Measurements from ENCODE around the gene CDC40. TPM values are rescaled to one million over a fixed set of nuclear protein-coding genes. Genes with fewer than 3 reads are reported as not detected.

The CDC40 gene
- 10 to 100 TPM; 27.4 to 32.0 (median 28.8) TPM for total RNA-seq

- H3K4me1 ChIP-seq: peaks cover 13 to 16% of the 10 kb centered on the region in 2 donors
- intact Hi-C loops (cut with DNase I): loop anchor here (10.0 kb wide), 1 partner anchor 486 kb away; the partner anchor contains the start of genes AK9 and FIG4
- DNase-seq: peak; percentile 54
- TF ChIP-seq CTCF (IDR thresholded peaks at IDR 0.05): no peak
- TF ChIP-seq POLR2A (IDR thresholded peaks at IDR 0.05): peak in 1 of 2 donors; percentile 63
- peak within 1 kb of the TSS; percentile 30 to 85 (median 74) for H3K4me3 ChIP-seq (replicated peaks in 1 of 3)
- peak within 1 kb of the TSS; percentile 55 to 78 (median 73) for H3K27ac ChIP-seq
- H3K36me3 ChIP-seq: no peaks in the 10 kb centered on the region
- WGBS, 2 donors: 0 to 1% methylated on average over 18 to 28 of the region's 28 CpGs
- H3K27me3 ChIP-seq: no peaks in the 10 kb centered on the region
- H3K9me3 ChIP-seq: no peaks in the 10 kb centered on the region
These were observed at the start of gene CDC40 for GRCh38 chr6:110180228-110181008. Gene CDC40 (plus strand): TSS chr6:110180427. CDS start chr6:110180445, 18 bp downstream.

GRCh38 chr6:110137924-110138887 is 42.0 kb upstream of the CDC40 start:
- Histone ChIP-seq H3K9me3 (no peaks in the 10 kb centered on the region), H3K36me3 (no peaks in the 10 kb centered on the region), H3K4me1 (no peaks in the 10 kb centered on the region), H3K27ac (no peak overlapping the region), H3K4me3 (replicated peaks in 1 of 3) (no peak overlapping the region), H3K27me3 (no peaks in the 10 kb centered on the region)
- WGBS, 2 donors: 95 to 96% methylated on average over 7 to 9 of the region's 10 CpGs
- TF ChIP-seq POLR2A (IDR thresholded peaks at IDR 0.05): no peak
- DNase-seq: no peak
- intact Hi-C loops (cut with DNase I): no loop called here

GRCh38 chr6:110139052-110139451 is 41.2 kb upstream of the CDC40 start:
- Histone ChIP-seq H3K4me1 (no peaks in the 10 kb centered on the region), H3K9me3 (no peaks in the 10 kb centered on the region), H3K27me3 (no peaks in the 10 kb centered on the region), H3K36me3 (no peaks in the 10 kb centered on the region), H3K27ac (no peak overlapping the region), H3K4me3 (replicated peaks in 1 of 3) (no peak overlapping the region)
- DNase-seq: no peak
- 96% methylated on average over 7 to 9 of the region's 9 CpGs for WGBS, 2 donors
- intact Hi-C loops (cut with DNase I): no loop called here
- no peak for TF ChIP-seq POLR2A (IDR thresholded peaks at IDR 0.05)
- no peak for TF ChIP-seq CTCF (IDR thresholded peaks at IDR 0.05)

GRCh38 chr6:110140650-110141049 is 39.6 kb upstream of the CDC40 start:
- intact Hi-C loops (cut with DNase I): no loop called here
- Histone ChIP-seq H3K4me1 (no peaks in the 10 kb centered on the region), H3K9me3 (no peaks in the 10 kb centered on the region), H3K27me3 (no peaks in the 10 kb centered on the region), H3K27ac (no peak overlapping the region), H3K36me3 (no peaks in the 10 kb centered on the region), H3K4me3 (replicated peaks in 1 of 3) (no peak overlapping the region)
- no peak for DNase-seq
- TF ChIP-seq CTCF (IDR thresholded peaks at IDR 0.05) (no peak), POLR2A (IDR thresholded peaks at IDR 0.05) (no peak)
- 94 to 99% methylated on average over 2 of the region's 2 CpGs for WGBS, 2 donors

- no peak for TF ChIP-seq POLR2A (IDR thresholded peaks at IDR 0.05)
- no peak for TF ChIP-seq CTCF (IDR thresholded peaks at IDR 0.05)
- H3K4me3 ChIP-seq (replicated peaks in 1 of 3): no peak overlapping the region
- no peaks in the 10 kb centered on the region for H3K9me3 ChIP-seq
- H3K27ac ChIP-seq: no peak overlapping the region
- DNase-seq: no peak
- H3K4me1 ChIP-seq: no peaks in the 10 kb centered on the region
- H3K36me3 ChIP-seq: no peaks in the 10 kb centered on the region
- intact Hi-C loops (cut with DNase I): no loop called here
- WGBS, 2 donors: 89 to 92% methylated on average over 3 of the region's 3 CpGs
- no peaks in the 10 kb centered on the region for H3K27me3 ChIP-seq
These were observed 32.4 kb upstream of the CDC40 start for GRCh38 chr6:110147870-110148269.

All from thyroid gland (tissue), 4 donors.